HG03354 (cell line): Measurements from ENCODE around the gene KRAS.

ENCODE experiments used
- ATAC-seq: cut with Tn5 transposase; IDR thresholded peaks from one replicate; pipeline ENCODE4 v1.9.1; 2021; ENCODE audit warnings: mild to moderate bottlenecking; ENCODE audit not compliant: unreplicated experiment, poor library complexity, severe bottlenecking

The KRAS gene

DNA sequence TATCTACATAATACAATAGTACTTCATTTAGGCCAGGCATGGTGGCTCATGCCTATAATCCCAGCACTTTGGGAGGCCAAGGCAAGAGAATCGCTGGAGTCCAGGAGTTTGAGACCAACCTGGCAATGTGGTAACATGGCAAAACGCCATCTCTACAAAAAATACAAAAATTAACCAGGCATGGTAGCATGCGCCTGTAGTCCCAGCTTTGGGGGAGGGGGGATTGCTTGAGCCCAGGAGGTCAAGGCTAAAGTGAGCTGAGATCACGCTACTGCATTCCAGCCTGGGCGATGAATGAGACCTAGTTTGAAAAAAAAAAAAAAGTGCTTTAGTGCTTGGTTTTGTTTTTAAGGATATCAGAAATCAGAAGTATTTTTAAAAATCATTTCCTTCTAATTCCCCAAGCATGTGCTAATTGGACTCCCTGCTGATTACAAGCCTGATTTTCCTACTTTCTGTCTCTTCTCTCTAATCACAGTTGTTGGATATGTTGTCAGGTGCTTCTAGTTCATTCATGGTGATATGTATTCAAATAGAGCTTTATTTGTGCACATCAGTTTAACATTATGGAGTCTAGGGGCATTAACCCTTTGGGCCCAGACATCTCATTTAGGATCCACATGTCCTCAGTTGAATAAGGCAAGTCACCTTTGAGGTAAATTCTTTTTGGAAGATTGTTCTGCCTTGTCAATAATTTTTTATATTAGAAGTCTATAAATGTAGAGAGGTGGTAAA is 7.0 kb upstream of the KRAS start:
- no peak for ATAC-seq

DNA sequence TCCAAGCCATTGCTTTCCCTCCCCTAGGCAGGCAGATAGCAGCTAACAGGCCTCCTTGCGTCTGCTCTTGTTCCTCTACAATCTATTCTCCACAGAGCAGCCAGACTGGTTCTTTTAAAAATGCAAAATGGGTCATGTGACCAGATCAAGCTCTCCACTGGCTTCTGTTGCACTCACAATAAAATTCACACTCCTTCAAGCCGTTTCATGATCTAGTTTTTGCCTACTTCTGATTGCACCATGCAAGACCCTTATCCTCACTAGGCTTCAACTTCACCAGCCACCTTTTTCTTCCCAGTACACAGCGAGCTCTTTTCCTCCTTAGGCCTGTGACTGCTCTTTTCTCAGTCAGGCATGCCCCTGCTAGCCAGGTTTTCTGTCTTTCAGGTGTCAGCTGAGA is 6.1 kb upstream of the KRAS start:
- no peak for ATAC-seq

DNA sequence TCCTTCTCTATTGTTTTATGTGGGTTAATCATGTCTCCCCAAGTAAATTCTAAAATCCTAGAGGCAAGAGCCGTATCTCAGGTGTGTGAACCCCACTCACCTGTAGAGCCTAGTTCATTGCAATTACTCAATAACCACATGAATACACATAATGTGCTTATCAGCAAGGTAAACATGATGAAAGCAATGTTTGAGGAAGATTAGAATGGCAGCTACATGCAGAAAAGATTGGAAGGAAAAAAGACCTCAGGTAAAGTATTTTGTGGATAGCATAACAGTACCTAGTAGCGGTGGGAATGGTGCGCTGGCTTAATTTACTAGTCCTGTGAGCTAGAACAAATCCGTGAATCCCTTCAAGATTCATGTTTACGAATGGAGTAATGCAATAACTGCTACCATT is 5.3 kb upstream of the KRAS start:
- ATAC-seq = no peak

DNA sequence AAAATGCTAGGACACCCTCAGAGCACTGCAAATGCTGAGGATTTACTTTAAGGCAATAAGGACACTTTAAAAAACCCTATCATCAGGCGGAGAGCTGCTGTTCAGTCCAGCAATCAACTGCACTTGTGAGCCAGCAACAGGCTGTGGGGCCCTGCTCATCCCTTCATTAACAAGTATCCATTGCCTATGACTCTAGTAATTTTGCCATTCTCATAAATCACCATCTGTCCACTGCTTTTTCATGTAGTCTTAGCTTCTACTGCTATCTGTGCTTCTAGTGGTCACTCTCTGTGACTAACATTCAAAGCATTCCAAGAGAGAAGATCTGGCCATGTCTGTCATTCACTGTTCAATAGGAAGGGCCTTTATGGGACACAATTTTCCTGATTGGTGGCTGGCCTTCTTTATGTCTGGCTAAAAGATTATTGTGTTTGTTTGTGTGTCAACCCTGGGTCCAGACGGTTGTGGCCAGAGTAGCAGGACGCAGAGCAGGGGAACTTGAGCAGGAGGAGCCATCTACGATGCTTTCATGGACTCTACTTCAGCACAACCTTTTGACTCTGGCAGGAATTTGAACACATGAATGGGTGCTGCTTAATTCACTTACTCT is 3.6 kb upstream of the KRAS start:
- ATAC-seq = no peak

DNA sequence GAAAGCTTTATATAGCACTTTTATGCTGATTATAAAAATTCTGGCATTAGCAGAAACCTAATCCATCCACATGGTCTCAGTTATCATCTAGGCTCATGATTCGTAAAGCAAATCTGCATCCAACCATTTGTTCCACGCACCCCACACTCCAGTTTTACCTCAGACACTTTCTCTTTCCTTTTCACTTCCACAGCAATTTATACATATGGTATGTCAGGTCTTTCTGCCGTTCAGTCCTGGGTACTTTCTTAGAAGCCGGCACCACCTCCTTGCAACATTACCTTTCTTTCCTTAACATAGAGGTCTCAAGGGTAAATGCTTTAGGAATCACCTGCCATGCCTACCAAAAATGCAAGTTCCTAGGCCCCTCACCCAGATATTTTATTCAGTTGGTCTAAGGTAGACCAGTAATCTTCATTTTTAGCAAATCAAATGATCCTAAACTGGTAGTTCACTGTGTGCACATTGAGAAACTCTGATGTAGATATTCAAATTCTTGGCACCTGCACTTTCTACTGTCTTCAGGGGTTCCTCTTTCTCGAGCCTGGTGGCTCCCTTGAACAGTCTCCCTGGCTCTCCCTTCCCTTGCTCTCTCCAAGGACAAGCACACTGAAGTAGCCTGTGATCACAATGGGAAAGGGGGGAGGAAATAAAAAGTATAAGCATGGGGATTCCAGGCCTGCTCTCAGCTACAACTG is 2.8 kb upstream of the KRAS start:
- ATAC-seq = no peak

DNA sequence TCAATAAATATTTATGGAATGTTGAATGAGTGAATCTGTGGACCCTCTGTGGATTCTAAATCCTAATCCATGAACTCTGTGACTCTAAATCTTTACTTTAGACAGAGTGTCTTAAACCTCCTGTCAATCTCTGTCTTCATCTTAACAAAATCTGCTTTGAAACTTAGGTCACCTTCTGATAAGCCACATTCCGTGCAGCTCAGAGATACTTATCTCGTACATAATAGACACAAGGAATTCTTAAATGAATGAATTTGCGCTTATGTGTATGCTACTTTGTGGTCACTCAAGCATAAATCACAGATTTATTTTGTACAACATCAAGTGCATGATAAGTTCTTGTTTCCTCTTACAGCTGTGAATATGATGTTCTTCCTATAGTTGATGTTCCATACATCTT is 2.2 kb upstream of the KRAS start:
- ATAC-seq = no peak

DNA sequence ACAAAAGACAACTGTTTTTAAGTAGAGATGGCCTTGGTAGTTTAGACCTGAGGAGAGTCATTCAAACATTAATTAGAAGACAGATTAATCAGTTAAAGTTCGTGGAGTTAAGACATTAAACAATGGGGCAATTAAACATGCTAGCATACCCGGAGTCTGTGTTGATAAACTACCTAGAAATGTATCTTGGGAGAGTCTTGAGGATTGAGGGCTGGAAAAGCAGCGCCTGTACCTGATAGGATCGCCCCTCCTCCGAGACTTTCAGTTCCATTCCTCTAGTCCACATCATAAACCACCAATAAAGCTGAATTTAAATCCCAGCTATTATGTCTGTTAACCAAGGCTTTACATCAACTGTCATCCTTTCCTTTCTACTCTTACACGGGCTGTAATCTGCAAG is 1.0 kb upstream of the KRAS start:
- no peak for ATAC-seq

DNA sequence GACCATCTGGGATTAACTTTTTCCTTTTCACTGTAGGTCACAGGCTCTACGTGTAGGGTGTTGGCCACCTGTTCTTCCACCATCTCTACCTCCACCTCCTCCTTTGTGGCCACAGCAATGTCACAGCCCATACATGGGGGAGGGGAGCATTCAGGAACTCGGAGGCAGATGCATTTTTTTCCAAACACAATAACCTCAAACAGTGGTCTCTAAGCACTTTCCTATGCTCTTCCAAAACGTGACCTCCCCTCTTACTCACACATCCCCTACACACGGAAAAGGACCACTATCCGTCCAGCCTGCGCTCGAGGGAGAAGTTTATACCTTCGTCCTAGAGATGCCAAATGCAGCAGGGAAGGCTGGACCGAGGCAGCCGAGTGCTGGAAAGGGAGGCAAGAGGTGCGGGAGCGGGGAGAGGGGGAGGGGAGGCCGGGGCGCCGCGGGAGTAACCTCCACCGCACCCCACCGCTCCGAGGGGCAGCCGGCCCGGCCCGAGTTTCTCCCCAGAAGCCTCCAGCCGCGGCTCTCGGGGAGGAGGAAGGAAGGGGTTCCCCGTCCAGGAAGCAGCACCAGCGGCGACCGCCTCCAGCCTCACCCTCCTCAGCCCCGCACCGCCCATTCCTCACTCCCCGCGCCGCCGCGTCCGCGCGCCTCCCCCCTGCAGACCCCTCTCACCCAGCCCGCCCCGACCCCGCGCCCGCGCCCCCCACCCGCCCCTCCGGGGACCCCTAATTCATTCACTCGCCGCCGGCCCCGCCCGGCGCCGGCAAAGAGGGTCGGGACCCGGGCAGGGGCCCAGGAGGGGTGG is 594 bp downstream of the KRAS start:
- ATAC-seq = peak; percentile 43

DNA sequence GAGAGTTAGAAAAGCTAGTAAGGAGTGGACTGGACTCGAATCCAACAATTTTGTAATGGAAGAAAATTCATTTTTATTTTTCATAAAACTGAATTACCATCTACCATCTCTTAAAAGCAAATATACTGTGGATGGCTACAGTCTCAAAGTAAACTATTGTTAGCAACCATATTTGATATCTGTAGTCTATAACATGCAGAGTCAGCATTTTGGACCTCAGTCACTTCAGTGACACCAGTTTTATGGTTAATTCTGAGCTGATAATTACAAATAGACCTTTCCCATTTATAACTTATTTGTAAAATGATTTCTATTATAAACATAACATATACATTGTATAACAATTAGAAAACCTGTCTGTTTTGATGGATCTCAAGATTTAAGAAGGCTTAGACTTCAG is 2.0 kb downstream of the KRAS start:
- ATAC-seq = no peak

DNA sequence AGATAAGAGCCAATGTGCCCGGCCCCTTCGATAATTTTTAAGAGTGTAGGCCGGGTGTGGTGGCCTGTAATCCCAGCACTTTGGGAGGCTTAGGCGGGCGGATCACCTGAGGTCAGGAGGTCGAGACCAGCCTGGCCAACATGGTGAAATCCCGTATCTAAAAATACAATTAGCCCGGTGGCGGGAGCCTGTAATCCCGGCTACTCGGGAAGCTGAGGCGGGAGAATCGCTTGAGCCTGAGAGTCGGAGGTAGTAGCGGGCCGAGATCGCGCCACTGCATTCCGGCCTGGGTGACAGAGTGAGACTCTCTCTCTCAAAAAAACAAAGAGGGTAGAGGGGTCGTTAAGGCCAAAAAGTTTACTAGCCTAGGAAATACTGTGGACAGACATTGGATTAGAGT is 2.6 kb downstream of the KRAS start:
- ATAC-seq = no peak

DNA sequence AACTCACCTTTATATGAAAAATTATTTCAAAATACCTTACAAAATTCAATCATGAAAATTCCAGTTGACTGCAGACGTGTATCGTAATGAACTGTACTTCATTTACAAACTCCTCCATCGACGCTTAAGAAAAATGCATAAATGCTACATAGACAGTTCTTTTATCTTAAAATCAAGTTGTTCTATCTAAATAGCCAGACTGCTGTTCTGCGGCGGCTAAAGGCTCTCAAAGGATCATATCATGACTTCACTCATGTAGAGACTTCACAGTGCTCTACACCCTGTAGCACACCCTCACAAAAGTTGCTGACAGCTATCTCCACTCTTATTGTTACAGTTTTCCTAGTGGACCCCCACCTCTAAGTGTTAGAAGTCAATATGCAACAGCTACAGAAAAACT is 5.2 kb downstream of the KRAS start:
- ATAC-seq = no peak

DNA sequence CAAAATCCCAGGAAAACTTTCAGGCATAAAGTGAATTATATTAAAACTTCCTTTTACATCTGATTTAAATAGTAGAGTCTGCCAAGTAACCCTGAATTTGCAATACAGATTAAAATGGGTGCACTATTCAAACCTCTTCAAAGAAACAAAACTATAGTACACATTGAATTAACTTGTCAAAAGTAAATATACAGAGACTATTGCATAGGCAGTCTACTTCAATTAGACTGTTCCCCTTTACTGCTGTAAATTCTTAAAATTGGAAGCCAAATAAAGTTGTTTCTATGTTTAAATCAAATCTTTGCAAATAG is 7.1 kb downstream of the KRAS start:
- ATAC-seq = no peak

DNA sequence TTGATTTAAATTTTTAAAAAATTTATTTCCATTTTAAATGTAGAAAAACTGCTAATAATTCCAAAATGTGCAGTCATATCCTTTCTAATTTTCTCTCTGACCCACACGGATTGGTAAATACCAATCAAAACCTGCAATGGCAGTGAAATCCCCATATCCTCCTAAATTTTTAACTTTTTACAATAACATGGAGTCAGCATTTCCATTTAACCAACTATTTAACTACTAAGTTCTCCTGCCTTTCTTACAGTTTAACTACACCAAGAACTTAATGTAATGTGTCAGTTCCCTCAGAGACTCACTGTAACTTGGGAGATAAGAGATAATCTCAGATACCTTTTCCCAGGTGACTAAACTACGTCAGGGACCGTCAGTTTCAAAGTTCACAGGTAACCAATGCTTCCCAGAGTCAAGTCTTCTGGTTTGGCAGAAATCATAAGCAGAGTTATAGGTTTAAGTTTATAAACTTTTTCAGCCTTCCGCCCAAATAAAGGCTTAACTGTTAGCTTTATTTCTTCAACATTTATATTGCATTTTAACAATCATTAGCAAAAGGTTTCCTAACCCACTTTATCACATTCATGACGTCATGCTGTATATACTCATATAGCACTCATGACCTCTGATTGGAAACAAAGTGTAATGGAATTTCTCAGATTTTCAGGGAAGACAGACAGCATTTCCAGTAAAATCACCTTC is 7.6 kb downstream of the KRAS start:
- ATAC-seq = no peak

DNA sequence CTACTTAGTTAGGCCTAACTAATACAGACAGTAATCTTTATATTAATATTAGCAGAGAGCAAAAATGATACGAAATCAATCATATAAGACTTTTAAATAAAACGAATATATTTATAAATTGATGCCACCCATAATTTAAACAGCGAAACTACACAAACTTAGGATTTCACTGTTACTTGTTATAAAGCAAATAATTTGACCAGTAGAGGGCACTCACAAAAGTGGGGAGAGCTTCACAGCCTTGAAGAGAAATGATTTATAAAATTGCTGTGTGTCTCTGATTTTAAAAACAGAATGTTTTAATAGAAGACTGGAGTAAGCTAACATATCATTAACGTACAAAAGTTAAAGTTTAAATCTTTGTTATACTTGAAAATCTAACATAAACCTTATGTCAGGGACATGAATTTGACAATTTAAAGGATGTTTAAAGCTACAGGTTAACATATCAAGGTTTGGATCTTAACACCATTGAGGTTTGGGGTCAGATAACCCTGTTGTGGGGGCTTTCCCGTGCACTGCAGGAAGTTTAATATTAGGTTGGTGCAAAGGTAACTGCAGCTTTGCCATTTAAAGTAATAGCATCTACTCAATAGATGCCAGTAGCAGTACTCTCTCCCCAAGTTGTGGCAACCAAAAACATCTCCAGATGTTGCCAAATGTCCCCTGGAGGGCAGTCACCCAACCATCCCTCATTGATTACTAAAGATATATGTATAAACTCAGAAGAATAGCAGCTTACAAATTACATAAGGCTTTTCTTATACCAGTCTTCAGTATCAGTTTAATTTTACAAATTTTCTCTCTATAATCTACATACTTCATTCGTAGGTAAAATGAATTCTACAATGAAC is 9.3 kb downstream of the KRAS start:
- peak; percentile 75 for ATAC-seq

DNA sequence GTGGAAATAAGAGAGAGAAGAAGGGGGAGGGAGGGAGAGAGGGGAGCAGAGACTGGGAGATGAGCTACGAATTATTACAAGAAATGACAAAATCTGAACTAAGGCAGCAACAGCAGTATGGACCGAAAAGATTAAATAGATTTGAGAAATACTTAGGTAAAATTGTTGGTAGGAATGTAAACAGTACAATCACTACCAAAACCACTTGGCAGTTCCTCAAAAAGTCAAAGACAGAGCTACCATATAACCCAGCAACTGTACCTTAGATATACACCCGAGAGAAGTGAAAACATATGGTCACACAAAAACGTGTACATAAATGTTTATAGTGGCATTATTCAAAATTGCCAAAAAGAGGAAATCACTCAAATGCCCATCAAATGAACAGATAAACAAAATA is 14.1 kb downstream of the KRAS start:
- no peak for ATAC-seq

DNA sequence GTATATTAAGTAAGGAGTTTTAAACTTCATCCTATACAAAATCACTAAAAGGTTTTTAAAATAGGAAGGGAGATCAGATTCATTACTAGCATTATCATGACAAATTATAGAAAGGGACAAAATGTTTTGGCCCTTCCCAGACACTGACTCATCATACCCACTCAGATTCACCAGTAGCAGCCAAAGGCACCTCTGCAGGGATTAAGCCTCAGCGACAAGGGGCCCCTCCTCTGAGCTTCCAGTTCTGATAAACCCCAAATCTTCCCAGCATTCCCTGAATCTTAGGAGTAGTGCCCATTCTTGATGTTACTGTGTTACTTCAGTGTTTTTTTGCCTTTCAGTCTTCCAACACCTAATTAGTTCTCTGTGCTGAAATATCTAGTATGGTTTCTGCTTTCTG is 14.5 kb downstream of the KRAS start:
- ATAC-seq = no peak

DNA sequence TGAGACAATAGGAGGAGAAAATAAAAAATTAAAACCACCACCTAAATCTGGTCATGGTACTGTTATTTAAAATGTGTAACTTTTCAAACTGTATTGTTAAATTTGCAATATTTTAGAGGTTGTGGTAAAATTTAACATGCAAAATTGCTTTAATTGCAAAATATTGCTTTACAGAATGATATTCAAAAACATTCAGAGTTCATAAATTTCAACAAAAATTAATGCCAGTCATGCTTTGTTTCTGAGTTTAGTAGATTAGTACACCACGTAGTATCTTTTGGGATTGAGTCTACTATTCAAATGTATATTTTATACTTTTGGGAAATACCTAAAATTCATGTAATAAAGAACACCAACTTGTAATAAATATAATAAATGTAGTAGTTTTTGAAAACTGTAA is 37.4 kb downstream of the KRAS start:
- no peak for ATAC-seq

DNA sequence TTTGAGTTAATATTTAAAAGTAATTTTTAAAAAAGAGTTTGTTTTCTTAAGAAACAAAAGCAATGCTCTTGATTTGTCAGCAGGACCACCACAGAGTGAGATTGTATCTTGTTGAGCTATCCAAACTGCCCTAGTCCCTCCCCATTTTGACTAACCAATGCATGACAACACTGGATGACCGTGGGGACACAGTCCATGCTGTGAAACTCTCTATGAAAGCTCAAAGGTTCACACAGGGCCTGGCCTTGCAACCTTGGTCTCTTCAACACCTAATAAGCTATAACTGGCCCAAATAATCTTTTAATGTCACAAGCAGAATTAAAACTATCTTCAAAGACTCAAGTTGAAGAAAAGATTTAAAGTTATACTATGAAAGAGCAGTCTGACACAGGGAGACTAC is 42.2 kb downstream of the KRAS start:
- no peak for ATAC-seq

DNA sequence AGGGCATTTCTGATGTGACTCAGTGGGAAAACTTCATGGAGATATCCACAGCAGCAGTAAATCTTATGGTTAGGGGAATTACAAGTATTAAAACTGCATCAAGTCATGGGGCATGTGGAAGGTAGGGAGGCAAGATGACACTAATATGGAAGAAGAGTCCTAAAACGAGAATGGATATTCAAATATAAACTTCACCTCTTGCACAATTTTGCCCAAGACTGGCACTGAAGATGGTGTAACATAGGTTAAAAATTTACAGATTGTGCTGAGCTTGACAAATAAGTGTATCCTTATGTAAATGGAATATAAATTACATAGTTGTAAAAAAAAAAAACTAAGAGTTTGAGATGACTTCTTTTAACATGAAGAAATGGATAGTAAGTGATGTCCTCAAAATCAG is 42.9 kb downstream of the KRAS start:
- no peak for ATAC-seq
